ENCODE measurements around the gene SERTAD2. TPM values are rescaled to one million over a fixed set of nuclear protein-coding genes. Genes with fewer than 3 reads are reported as not detected.

Gene SERTAD2
- total and polyA plus RNA-seq, 9 donors = 9.9 to 26.8 (median 20.8) TPM

GRCh38 chr2:64657411-64657810 is 3.7 kb upstream of the SERTAD2 start:
- no peak for DNase-seq
- 92 to 96% (median 95%) methylated on average over 2 of the region's 2 CpGs for WGBS, 3 donors

GRCh38 chr2:64656379-64656778 is 2.7 kb upstream of the SERTAD2 start:
- no peaks in the 10 kb centered on the region for H3K27me3 ChIP-seq
- no peak overlapping the region for H3K4me3 ChIP-seq
- no peaks in the 10 kb centered on the region for H3K9me3 ChIP-seq
- no peaks in the 10 kb centered on the region for H3K36me3 ChIP-seq
- DNase-seq = no peak
- H3K4me1 ChIP-seq (ENCODE audit: insufficient read depth) = peaks cover 7% of the 10 kb centered on the region
- TF ChIP-seq EP300 (IDR thresholded peaks at IDR 0.05) (no peak), POLR2A (IDR thresholded peaks at IDR 0.05) (no peak), CTCF (IDR thresholded peaks at IDR 0.05) (no peak)
- H3K27ac ChIP-seq = no peak overlapping the region
- intact Hi-C loops (cut with DNase I) = no loop called here
- WGBS, 3 donors = 87 to 90% (median 90%) methylated on average over 2 of the region's 2 CpGs

More at GRCh38 chr2:64657411-64657810, 3.7 kb upstream of the SERTAD2 start:
- TF ChIP-seq POLR2A (IDR thresholded peaks at IDR 0.05) (no peak), CTCF (IDR thresholded peaks at IDR 0.05) (no peak), EP300 (IDR thresholded peaks at IDR 0.05) (no peak)
- Histone ChIP-seq H3K4me1 (ENCODE audit: insufficient read depth) (peaks cover under 1% of the 10 kb centered on the region), H3K36me3 (no peaks in the 10 kb centered on the region), H3K4me3 (no peak overlapping the region), H3K27me3 (no peaks in the 10 kb centered on the region), H3K9me3 (no peaks in the 10 kb centered on the region), H3K27ac (no peak overlapping the region)
- intact Hi-C loops (cut with DNase I) = no loop called here

- 60 to 88% (median 87%) methylated on average over 3 of the region's 3 CpGs for WGBS, 3 donors
- Histone ChIP-seq H3K36me3 (no peaks in the 10 kb centered on the region), H3K27me3 (no peaks in the 10 kb centered on the region), H3K27ac (no peak overlapping the region), H3K4me1 (ENCODE audit: insufficient read depth) (peaks cover 7% of the 10 kb centered on the region), H3K9me3 (no peaks in the 10 kb centered on the region), H3K4me3 (no peak overlapping the region)
- intact Hi-C loops (cut with DNase I) = no loop called here
- DNase-seq = no peak
- TF ChIP-seq EP300 (IDR thresholded peaks at IDR 0.05) = no peak
- TF ChIP-seq POLR2A (IDR thresholded peaks at IDR 0.05) = no peak
- no peak for TF ChIP-seq CTCF (IDR thresholded peaks at IDR 0.05)
Observed at GRCh38 chr2:64655873-64656272, 2.2 kb upstream of the SERTAD2 start.

GRCh38 chr2:64655018-64655664 is 1.4 kb upstream of the SERTAD2 start:
- DNase-seq = no peak
- Histone ChIP-seq H3K9me3 (no peaks in the 10 kb centered on the region), H3K27me3 (no peaks in the 10 kb centered on the region), H3K4me1 (ENCODE audit: insufficient read depth) (peaks cover 7% of the 10 kb centered on the region), H3K4me3 (peak overlapping the region; percentile 85), H3K36me3 (no peaks in the 10 kb centered on the region), H3K27ac (peak overlapping the region in 1 of 2 donors; percentile 93)
- WGBS, 3 donors = 55 to 61% (median 59%) methylated on average over 7 of the region's 7 CpGs
- TF ChIP-seq CTCF (IDR thresholded peaks at IDR 0.05) = no peak
- no peak for TF ChIP-seq POLR2A (IDR thresholded peaks at IDR 0.05)
- no peak for TF ChIP-seq EP300 (IDR thresholded peaks at IDR 0.05)
- intact Hi-C loops (cut with DNase I) = no loop called here
